ENCODE measurements around the gene GSTT2B.
"Not testable (repeated sequence)": the region's sequence is repeated elsewhere in the genome, so short reads cannot be mapped to it uniquely, and the experiment has no call there.

GRCh38 chr22:23961084-23961771 lies at the start of gene GSTT2B:
- TF ChIP-seq, protein P1, sequence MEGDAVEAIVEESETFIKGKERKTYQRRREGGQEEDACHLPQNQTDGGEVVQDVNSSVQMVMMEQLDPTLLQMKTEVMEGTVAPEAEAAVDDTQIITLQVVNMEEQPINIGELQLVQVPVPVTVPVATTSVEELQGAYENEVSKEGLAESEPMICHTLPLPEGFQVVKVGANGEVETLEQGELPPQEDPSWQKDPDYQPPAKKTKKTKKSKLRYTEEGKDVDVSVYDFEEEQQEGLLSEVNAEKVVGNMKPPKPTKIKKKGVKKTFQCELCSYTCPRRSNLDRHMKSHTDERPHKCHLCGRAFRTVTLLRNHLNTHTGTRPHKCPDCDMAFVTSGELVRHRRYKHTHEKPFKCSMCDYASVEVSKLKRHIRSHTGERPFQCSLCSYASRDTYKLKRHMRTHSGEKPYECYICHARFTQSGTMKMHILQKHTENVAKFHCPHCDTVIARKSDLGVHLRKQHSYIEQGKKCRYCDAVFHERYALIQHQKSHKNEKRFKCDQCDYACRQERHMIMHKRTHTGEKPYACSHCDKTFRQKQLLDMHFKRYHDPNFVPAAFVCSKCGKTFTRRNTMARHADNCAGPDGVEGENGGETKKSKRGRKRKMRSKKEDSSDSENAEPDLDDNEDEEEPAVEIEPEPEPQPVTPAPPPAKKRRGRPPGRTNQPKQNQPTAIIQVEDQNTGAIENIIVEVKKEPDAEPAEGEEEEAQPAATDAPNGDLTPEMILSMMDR (IDR thresholded peaks at IDR 0.05) = not testable (repeated sequence)
- TF ChIP-seq EZH2 (IDR thresholded peaks at IDR 0.05; ENCODE audit: borderline replicate concordance, insufficient read depth, low read depth, low read length, poor library complexity, severe bottlenecking) = not testable (repeated sequence)

Data from B cell (primary cell).